ENCODE data around the gene SLC9A1. TPM values are rescaled to one million over a fixed set of nuclear protein-coding genes. Genes with fewer than 3 reads are reported as not detected.

Gene SLC9A1
- total RNA-seq, 1 experiment from 2014 or later = 22.5 TPM

GRCh38 chr1:27117733-27118439 is 37.0 kb downstream of the SLC9A1 start:
- H3K4me3 Mint-ChIP-seq = no peak overlapping the region
- H3K4me1 Mint-ChIP-seq = peaks cover 21% of the 10 kb centered on the region
- ATAC-seq (no peak), DNase-seq (ENCODE audit: low spot score) (no peak)
- no peak overlapping the region for H3K27ac Mint-ChIP-seq
- TF ChIP-seq ZSCAN18 (CRISPR knock-in tag; IDR thresholded peaks at IDR 0.05) (no peak), IRF2 (CRISPR knock-in tag; IDR thresholded peaks at IDR 0.05; ENCODE audit: borderline replicate concordance, low read depth) (no peak), HMGXB4 (CRISPR knock-in tag; IDR thresholded peaks at IDR 0.05) (no peak), ATF3 (CRISPR knock-in tag; conservative IDR thresholded peaks at IDR 0.05) (no peak), ZNF281 (CRISPR knock-in tag; IDR thresholded peaks at IDR 0.05) (no peak), HMGA2 (CRISPR knock-in tag; IDR thresholded peaks at IDR 0.05) (no peak), TCF7 (CRISPR knock-in tag; IDR thresholded peaks at IDR 0.05; ENCODE audit: low read depth) (no peak), STAT6 (CRISPR knock-in tag; conservative IDR thresholded peaks at IDR 0.05; ENCODE audit: low read depth) (no peak), ATF1 (CRISPR knock-in tag; IDR thresholded peaks at IDR 0.05) (no peak), FOXJ3 (CRISPR knock-in tag; IDR thresholded peaks at IDR 0.05; ENCODE audit: borderline replicate concordance) (no peak), JUN (CRISPR knock-in tag; IDR thresholded peaks at IDR 0.05) (no peak), ELF4 (CRISPR knock-in tag; IDR thresholded peaks at IDR 0.05; ENCODE audit: low read depth) (no peak), MYBL2 (CRISPR knock-in tag; IDR thresholded peaks at IDR 0.05) (no peak), E2F1 (CRISPR knock-in tag; IDR thresholded peaks at IDR 0.05) (no peak), TEAD4 (CRISPR knock-in tag; IDR thresholded peaks at IDR 0.05) (no peak), CREM (CRISPR knock-in tag; IDR thresholded peaks at IDR 0.05) (no peak), CTCF (IDR thresholded peaks at IDR 0.05) (no peak)
- no peaks in the 10 kb centered on the region for H3K27me3 Mint-ChIP-seq (ENCODE audit: low read depth)
- H3K9me3 Mint-ChIP-seq = no peaks in the 10 kb centered on the region
- ChIA-PET CTCF (interaction anchor here (0.9 to 3.9 kb wide), 8 partner anchors 9 to 178 kb away, joined by 3 to 38 read pairs (median 6); no protein-coding TSS in a partner anchor), POLR2A (interaction anchor here (1.2 kb wide), 1 partner anchor 37 kb away, joined by 3 read pairs; the partner anchor contains the start of gene SLC9A1)
- no peaks in the 10 kb centered on the region for H3K36me3 Mint-ChIP-seq
